GM12874 (cell line): ENCODE results near the gene DPPA5.

Source experiments
- CTCF ChIP-seq: IDR thresholded peaks from 2 replicates; pipeline ENCODE4 v1.5.1; 2011; ENCODE audit warnings: low read depth, mild to moderate bottlenecking, control low read depth, low read length, moderate library complexity; ENCODE audit not compliant: insufficient read depth

The DPPA5 gene

GRCh38 chr6:73340048-73340447 lies 14.0 kb downstream of the DPPA5 start:
- no peak for TF ChIP-seq CTCF

- TF ChIP-seq CTCF, result no peak
Observed at GRCh38 chr6:73339340-73339739, 14.7 kb downstream of the DPPA5 start.

GRCh38 chr6:73329201-73329600 lies 24.9 kb downstream of the DPPA5 start:
- no peak for TF ChIP-seq CTCF

GRCh38 chr6:73328790-73329189 lies 25.3 kb downstream of the DPPA5 start:
- TF ChIP-seq CTCF, result no peak

- no peak for TF ChIP-seq CTCF
Observed at GRCh38 chr6:73325656-73326055, 28.4 kb downstream of the DPPA5 start.

- TF ChIP-seq CTCF, result no peak
Observed at GRCh38 chr6:73323323-73323722, 30.8 kb downstream of the DPPA5 start.

- TF ChIP-seq CTCF, result no peak
Observed at GRCh38 chr6:73314577-73315492, 39.2 kb downstream of the DPPA5 start.
